ENCODE measurements around the gene MED13L. TPM values are rescaled to one million over a fixed set of nuclear protein-coding genes. Genes with fewer than 3 reads are reported as not detected.

MED13L gene
- total and polyA plus RNA-seq, 2 of the 8 experiments (the other 6 are each of a cell fraction or from before 2014, with no cell fraction given): 15.9 to 51.7 TPM

GRCh38 chr12:116164250-116165035 is 113.0 kb downstream of the MED13L start (continued):
- TF ChIP-seq GABPA (IDR thresholded peaks at IDR 0.05; ENCODE audit: borderline replicate concordance, insufficient read depth, low read length): no peak
- TF ChIP-seq JUND (IDR thresholded peaks at IDR 0.05; ENCODE audit: low read length): no peak
- no peak for TF ChIP-seq RFX5 (IDR thresholded peaks at IDR 0.05; ENCODE audit: borderline replicate concordance, low read depth, low read length)
- no peak for TF ChIP-seq SRF (IDR thresholded peaks at IDR 0.05; ENCODE audit: low read depth, low read length)
